NK-92 (cell line): ENCODE data around the gene PRKG2.

ENCODE experiments used
- DNase-seq: peaks from one replicate; lab custom pipeline; 2025; ENCODE audit not compliant: unreplicated experiment; lab: John Stamatoyannopoulos, UW

The PRKG2 gene

GRCh38 chr4:81040012-81040659 lies 174.9 kb downstream of the PRKG2 start:
- no peak for DNase-seq

GRCh38 chr4:81039351-81039972 lies 175.6 kb downstream of the PRKG2 start:
- DNase-seq = no peak

GRCh38 chr4:81038636-81039350 lies 176.2 kb downstream of the PRKG2 start:
- no peak for DNase-seq
